ENCODE data around the gene ASTL. TPM values are rescaled to one million over a fixed set of nuclear protein-coding genes. Genes with fewer than 3 reads are reported as not detected.

ASTL gene
- total RNA-seq = 6.5 TPM

DNA sequence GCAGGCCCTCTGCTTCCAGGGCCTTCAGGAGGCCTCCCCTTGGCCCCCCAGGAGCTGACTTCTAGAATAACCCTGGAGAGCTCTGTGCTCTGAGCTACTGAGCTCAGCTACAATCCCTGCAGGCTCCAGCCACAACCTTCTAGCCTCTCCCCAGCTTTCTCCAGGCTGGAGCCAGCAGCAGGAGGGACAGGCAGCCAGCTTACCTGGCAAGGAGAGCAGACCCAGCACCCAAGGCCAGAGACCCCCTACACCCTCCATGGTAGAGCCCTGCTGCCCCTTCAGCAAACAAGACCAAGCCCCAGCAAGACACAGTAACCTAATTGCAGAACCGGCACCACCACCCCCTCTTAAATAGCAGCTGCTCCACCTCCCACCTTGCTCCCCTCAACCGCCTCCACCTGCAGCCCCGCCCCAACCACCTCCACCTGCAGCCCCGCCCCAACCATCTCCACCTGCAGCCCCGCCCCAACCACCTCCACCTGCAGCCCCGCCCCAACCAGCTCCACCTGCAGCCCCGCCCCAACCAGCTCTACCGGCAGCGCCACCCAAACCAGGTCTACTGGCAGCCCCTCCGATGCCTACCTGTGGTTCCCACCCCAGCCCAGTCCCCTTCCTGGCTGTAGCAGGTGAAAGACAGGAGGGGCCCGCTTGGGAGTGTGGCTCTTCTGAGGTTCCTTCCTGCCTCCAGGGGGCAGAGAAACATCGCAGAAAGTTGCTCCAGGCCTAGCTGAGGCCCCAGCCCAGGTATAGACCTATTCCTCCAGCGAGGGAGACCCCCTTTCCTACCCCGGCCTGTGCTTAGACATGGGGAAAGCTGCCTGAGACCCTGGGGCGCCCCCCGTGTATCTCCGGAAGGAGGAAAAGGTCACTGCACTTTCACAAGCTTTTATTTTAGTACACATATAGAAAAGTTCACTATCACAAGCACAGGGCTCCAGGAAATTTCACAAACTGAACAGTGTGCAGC, at the start of gene ASTL:
ASTL (minus strand) TSS at position 324 of the 967 bp plus-strand sequence; CDS start at position 258, 66 bp downstream.
- no peaks in the 10 kb centered on the region for H3K27me3 ChIP-seq (ENCODE audit: insufficient read depth, low read length)

GRCh38 chr2:96186562-96186961, 48.3 kb upstream of the ASTL start:
- no peak overlapping the region for H3K4me3 ChIP-seq (ENCODE audit: low read length)
- no peaks in the 10 kb centered on the region for H3K27me3 ChIP-seq (ENCODE audit: insufficient read depth, low read length)
- no peaks in the 10 kb centered on the region for H3K9me3 ChIP-seq (ENCODE audit: low read depth, low read length)
- H3K4me1 ChIP-seq (ENCODE audit: insufficient read depth, low read length) = no peaks in the 10 kb centered on the region

More for the DNA sequence above, at the start of gene ASTL:
- H3K4me3 ChIP-seq (ENCODE audit: low read length) = no peak within 1 kb of the TSS
- peaks cover 16% of the 10 kb centered on the region for H3K4me1 ChIP-seq (ENCODE audit: insufficient read depth, low read length)
- no peaks in the 10 kb centered on the region for H3K9me3 ChIP-seq (ENCODE audit: low read depth, low read length)

- Histone ChIP-seq H3K9me3 (ENCODE audit: low read depth, low read length) (no peaks in the 10 kb centered on the region), H3K27me3 (ENCODE audit: insufficient read depth, low read length) (no peaks in the 10 kb centered on the region), H3K4me1 (ENCODE audit: insufficient read depth, low read length) (peaks cover 5% of the 10 kb centered on the region), H3K4me3 (ENCODE audit: low read length) (no peak overlapping the region)
Measured at GRCh38 chr2:96185516-96185915, 47.2 kb upstream of the ASTL start.

- no peaks in the 10 kb centered on the region for H3K27me3 ChIP-seq (ENCODE audit: insufficient read depth, low read length)
Measured at GRCh38 chr2:96184989-96185388, 46.7 kb upstream of the ASTL start.

GRCh38 chr2:96184188-96184587, 45.9 kb upstream of the ASTL start:
- Histone ChIP-seq H3K4me1 (ENCODE audit: insufficient read depth, low read length) (peaks cover 13% of the 10 kb centered on the region), H3K4me3 (ENCODE audit: low read length) (no peak overlapping the region), H3K27me3 (ENCODE audit: insufficient read depth, low read length) (no peaks in the 10 kb centered on the region), H3K9me3 (ENCODE audit: low read depth, low read length) (no peaks in the 10 kb centered on the region)

More at GRCh38 chr2:96184989-96185388, 46.7 kb upstream of the ASTL start:
- Histone ChIP-seq H3K4me3 (ENCODE audit: low read length) (no peak overlapping the region), H3K9me3 (ENCODE audit: low read depth, low read length) (no peaks in the 10 kb centered on the region), H3K4me1 (ENCODE audit: insufficient read depth, low read length) (peaks cover 10% of the 10 kb centered on the region)

DNA sequence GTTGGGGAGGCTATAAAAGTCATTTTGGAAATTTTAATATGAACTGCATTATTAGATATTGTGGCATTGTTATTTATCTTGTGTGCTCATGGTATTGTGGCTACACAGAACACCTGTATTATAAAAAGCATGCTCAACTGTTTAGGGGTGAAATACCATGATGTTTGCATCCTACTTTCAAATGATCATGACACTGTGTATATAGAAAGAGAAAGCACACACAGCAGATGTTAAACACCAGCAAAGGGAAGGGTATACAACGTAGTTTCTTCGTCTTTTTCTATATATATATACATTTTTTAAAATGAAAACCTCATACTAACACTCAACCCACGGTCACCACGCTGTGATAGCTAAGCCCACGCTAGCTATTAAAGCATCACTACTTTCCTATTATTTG, 43.2 kb upstream of the ASTL start:
- Histone ChIP-seq H3K9me3 (ENCODE audit: low read depth, low read length) (no peaks in the 10 kb centered on the region), H3K4me1 (ENCODE audit: insufficient read depth, low read length) (peaks cover 13% of the 10 kb centered on the region), H3K4me3 (ENCODE audit: low read length) (no peak overlapping the region), H3K27me3 (ENCODE audit: insufficient read depth, low read length) (no peaks in the 10 kb centered on the region)

DNA sequence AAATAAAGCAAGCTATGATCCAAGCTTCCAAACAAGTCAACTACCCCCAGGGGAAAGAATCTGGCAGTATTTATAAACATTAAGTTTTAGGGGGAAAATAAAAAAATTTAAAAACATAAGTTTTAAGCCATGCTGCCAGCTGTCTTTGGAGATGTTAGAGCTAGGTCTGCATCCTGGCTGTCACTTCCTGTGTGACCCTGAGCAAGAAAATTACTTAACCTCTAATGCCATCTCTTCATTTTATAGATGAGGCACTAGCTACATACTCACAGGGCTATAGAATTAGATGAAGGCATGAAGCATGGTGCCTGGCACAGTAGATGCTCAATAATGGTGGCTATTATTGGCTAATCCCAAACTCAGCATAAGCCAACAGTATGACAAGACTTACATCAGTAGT, 42.2 kb upstream of the ASTL start:
- Histone ChIP-seq H3K27me3 (ENCODE audit: insufficient read depth, low read length) (no peaks in the 10 kb centered on the region), H3K4me3 (ENCODE audit: low read length) (no peak overlapping the region), H3K9me3 (ENCODE audit: low read depth, low read length) (no peaks in the 10 kb centered on the region), H3K4me1 (ENCODE audit: insufficient read depth, low read length) (peaks cover 13% of the 10 kb centered on the region)

GRCh38 chr2:96180002-96180401, 41.7 kb upstream of the ASTL start:
- no peaks in the 10 kb centered on the region for H3K27me3 ChIP-seq (ENCODE audit: insufficient read depth, low read length)
- peaks cover 13% of the 10 kb centered on the region for H3K4me1 ChIP-seq (ENCODE audit: insufficient read depth, low read length)
- no peaks in the 10 kb centered on the region for H3K9me3 ChIP-seq (ENCODE audit: low read depth, low read length)
- H3K4me3 ChIP-seq (ENCODE audit: low read length) = no peak overlapping the region

DNA sequence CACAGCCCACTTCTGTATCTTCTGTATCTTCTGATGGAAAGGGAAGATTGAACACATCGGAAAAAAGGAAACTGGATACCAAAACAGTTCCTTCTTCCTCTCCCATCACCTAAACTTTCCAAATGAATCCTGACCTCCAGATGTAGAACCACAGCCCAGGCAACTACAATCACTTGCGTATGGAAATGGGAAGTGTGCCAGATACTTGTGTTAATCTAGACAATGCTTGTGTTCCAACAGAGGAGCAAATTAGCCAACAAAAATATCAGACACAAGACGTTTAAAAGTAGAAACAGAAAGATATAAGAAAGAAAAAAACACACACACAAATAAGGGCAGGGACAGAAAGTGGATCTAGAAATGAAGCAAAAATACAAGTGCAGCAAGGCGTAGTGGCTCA, 38.4 kb upstream of the ASTL start:
- Histone ChIP-seq H3K4me1 (ENCODE audit: insufficient read depth, low read length) (peaks cover 13% of the 10 kb centered on the region), H3K27me3 (ENCODE audit: insufficient read depth, low read length) (no peaks in the 10 kb centered on the region), H3K4me3 (ENCODE audit: low read length) (no peak overlapping the region), H3K9me3 (ENCODE audit: low read depth, low read length) (no peaks in the 10 kb centered on the region)

GRCh38 chr2:96175951-96176350, 37.6 kb upstream of the ASTL start:
- no peak overlapping the region for H3K4me3 ChIP-seq (ENCODE audit: low read length)
- H3K4me1 ChIP-seq (ENCODE audit: insufficient read depth, low read length) = peaks cover 13% of the 10 kb centered on the region

GRCh38 chr2:96174251-96175144, 36.2 kb upstream of the ASTL start:
- H3K4me3 ChIP-seq (ENCODE audit: low read length) = no peak overlapping the region
- H3K4me1 ChIP-seq (ENCODE audit: insufficient read depth, low read length) = no peaks in the 10 kb centered on the region
- H3K27me3 ChIP-seq (ENCODE audit: insufficient read depth, low read length) = no peaks in the 10 kb centered on the region
- H3K9me3 ChIP-seq (ENCODE audit: low read depth, low read length) = no peaks in the 10 kb centered on the region

More at GRCh38 chr2:96175951-96176350, 37.6 kb upstream of the ASTL start:
- Histone ChIP-seq H3K27me3 (ENCODE audit: insufficient read depth, low read length) (no peaks in the 10 kb centered on the region), H3K9me3 (ENCODE audit: low read depth, low read length) (no peaks in the 10 kb centered on the region)

DNA sequence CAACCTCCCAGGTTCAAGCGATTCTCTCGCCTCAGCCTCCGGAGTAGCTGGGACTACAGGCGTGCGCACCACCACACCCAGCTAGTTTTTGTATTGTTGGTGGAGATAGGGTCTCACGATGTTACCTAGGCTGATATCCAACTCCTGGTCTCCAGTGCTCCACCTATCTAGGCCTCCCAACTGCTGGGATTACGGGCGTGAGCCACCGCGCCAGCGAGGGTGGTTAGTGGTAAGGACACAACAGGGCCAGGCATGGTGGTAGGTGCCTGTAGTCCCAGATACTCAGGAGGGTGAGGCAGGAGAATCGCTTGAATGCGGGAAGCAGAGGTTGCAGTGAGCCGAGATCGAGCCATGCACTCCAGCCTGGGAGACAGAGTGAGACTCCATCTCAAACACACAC, 33.5 kb upstream of the ASTL start:
- no peak overlapping the region for H3K4me3 ChIP-seq (ENCODE audit: low read length)
- H3K4me1 ChIP-seq (ENCODE audit: insufficient read depth, low read length) = no peaks in the 10 kb centered on the region
- H3K9me3 ChIP-seq (ENCODE audit: low read depth, low read length) = no peaks in the 10 kb centered on the region
- H3K27me3 ChIP-seq (ENCODE audit: insufficient read depth, low read length) = no peaks in the 10 kb centered on the region

DNA sequence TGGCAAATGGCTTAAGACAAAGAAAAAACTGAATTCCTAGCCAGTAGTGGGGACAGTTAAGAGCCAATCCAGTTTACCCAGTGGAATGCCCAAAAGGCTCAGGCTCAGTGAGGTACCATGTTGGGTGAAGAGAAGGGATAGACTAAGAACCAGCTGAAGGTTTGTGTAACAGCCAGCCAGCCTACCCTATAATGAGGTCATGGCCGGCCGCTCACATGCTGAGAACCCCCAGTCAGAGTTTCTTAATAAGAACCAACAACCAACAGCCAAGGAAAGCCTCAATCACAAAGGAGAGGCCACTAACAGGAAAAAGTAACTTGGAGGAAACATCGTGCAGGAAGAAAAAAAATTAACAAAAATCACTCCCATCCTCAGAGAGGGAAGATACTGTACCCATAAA, 32.3 kb upstream of the ASTL start:
- Histone ChIP-seq H3K9me3 (ENCODE audit: low read depth, low read length) (no peaks in the 10 kb centered on the region), H3K4me3 (ENCODE audit: low read length) (no peak overlapping the region), H3K27me3 (ENCODE audit: insufficient read depth, low read length) (no peaks in the 10 kb centered on the region), H3K4me1 (ENCODE audit: insufficient read depth, low read length) (no peaks in the 10 kb centered on the region)

DNA sequence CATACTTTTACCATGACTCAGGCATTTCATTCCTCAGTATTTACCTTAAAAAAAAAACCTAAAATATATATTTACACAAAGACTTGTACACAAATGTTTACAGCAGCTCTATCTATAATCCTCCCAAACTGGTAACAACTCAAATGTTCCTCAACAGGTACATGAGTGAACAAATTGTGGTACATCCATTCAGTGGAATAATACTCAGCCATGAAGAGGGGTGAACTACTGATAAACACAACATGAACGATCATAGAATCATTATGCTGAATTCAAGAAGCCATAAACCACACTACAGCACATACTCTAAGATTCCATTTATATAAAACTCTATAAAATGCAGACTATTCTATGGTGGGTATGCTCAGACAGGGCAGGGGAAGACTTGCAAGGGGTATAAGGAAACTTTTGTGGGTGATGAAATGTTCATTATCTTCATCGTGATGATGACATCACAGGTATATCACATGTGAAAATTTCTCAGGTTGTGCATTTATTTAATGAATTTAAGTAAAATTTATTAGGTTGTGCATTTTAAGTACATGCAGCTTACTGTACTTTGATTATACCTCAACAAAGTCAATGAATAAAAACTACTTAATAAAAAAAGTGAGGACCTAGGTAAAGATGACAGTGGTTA, 31.7 kb upstream of the ASTL start:
- H3K27me3 ChIP-seq (ENCODE audit: insufficient read depth, low read length) = no peaks in the 10 kb centered on the region
- no peak overlapping the region for H3K4me3 ChIP-seq (ENCODE audit: low read length)
- no peaks in the 10 kb centered on the region for H3K9me3 ChIP-seq (ENCODE audit: low read depth, low read length)
- H3K4me1 ChIP-seq (ENCODE audit: insufficient read depth, low read length) = peaks cover 2% of the 10 kb centered on the region

Data from mononuclear cell (primary cell).